HEK293 (cell line): ENCODE data around the gene MACROH2A1.

Experiments used
- CTCF ChIA-PET: fragments of 350-600 bp; formaldehyde crosslinking; extraction: SDS; loops from one replicate; lab custom pipeline; 2021; ENCODE audit warnings: antibody characterized with exemption; lab: Yijun Ruan, JAX
- POLR2A ChIA-PET: fragments of 300-600 bp; formaldehyde crosslinking; extraction: SDS; loops from one replicate; lab custom pipeline; 2020; ENCODE audit warnings: antibody characterized with exemption, inconsistent platforms; lab: Yijun Ruan, JAX
- H3K27ac ChIP-seq: fragments of 200-500 bp; sonication (Bioruptor generic); 2 replicates; pipeline ENCODE4 v1.5.1; 2014; ENCODE audit warnings: low read depth, low read length, control low read depth, inconsistent platforms; ENCODE audit errors: extremely low read depth
- H3K36me3 ChIP-seq, 2 experiments: fragments of 200-500 bp in 1 of 2; sonication (Bioruptor generic) in 1 of 2; 1 replicate in 1 of 2; 2 replicates in 1 of 2; pipeline ENCODE4 v1.5.1; 2014 to 2017; ENCODE audit warnings: inconsistent platforms in 2 of 2, low read length in 2 of 2; ENCODE audit not compliant: control insufficient read depth in 2 of 2, insufficient read depth in 1 of 2
- H3K4me1 ChIP-seq: fragments of 200-500 bp; sonication (Bioruptor generic); 2 replicates; pipeline ENCODE4 v1.5.1; 2014; ENCODE audit warnings: mild to moderate bottlenecking, low read length, inconsistent platforms; ENCODE audit not compliant: control insufficient read depth, insufficient read depth
- H3K4me3 ChIP-seq: 2 replicates; pipeline ENCODE4 v1.5.1; 2011; ENCODE audit warnings: low read depth, mild to moderate bottlenecking, control low read depth, low read length, moderate library complexity
- H3K9me3 ChIP-seq: fragments of 200-500 bp; sonication (Bioruptor generic); 2 replicates; pipeline ENCODE4 v1.5.1; 2014; ENCODE audit warnings: low read depth, low read length, inconsistent platforms; ENCODE audit not compliant: control insufficient read depth, insufficient read depth
- FEZF1 ChIP-seq: fragments of 450-650 bp; formaldehyde crosslinking; IDR thresholded peaks from 2 replicates; pipeline ENCODE4 v1.5.1; 2016; ENCODE audit warnings: missing biosample characterization, missing genetic modification characterization
- MZF1 ChIP-seq: fragments of 450-650 bp; formaldehyde crosslinking; IDR thresholded peaks from 2 replicates; pipeline ENCODE4 v1.5.1; 2017; ENCODE audit warnings: missing biosample characterization, missing genetic modification characterization, borderline replicate concordance
- OSR2 ChIP-seq: fragments of 450-650 bp; formaldehyde crosslinking; IDR thresholded peaks from 2 replicates; pipeline ENCODE4 v1.5.1; 2016; ENCODE audit warnings: missing biosample characterization, missing genetic modification characterization
- PRDM10 ChIP-seq: fragments of 450-650 bp; formaldehyde crosslinking; IDR thresholded peaks from 2 replicates; pipeline ENCODE4 v1.5.1; 2016; ENCODE audit warnings: missing biosample characterization, missing genetic modification characterization
- PRDM6 ChIP-seq: fragments of 450-650 bp; formaldehyde crosslinking; IDR thresholded peaks from 2 replicates; pipeline ENCODE4 v1.5.1; 2017; ENCODE audit warnings: missing biosample characterization, missing genetic modification characterization
- WT1 ChIP-seq: fragments of 450-650 bp; formaldehyde crosslinking; IDR thresholded peaks from 2 replicates; pipeline ENCODE4 v1.5.1; 2016; ENCODE audit warnings: missing biosample characterization, missing genetic modification characterization
- ZBTB7A ChIP-seq: fragments of 450-650 bp; formaldehyde crosslinking; IDR thresholded peaks from 2 replicates; pipeline ENCODE4 v1.5.1; 2016; ENCODE audit warnings: low read depth, missing biosample characterization, missing genetic modification characterization
- ZNF112 ChIP-seq: fragments of 450-650 bp; formaldehyde crosslinking; IDR thresholded peaks from 2 replicates; pipeline ENCODE4 v1.5.0; 2017; ENCODE audit warnings: missing biosample characterization, missing genetic modification characterization
- ZNF391 ChIP-seq: fragments of 450-650 bp; formaldehyde crosslinking; IDR thresholded peaks from 2 replicates; pipeline ENCODE4 v1.5.1; 2016; ENCODE audit warnings: low read depth, missing biosample characterization, missing genetic modification characterization, borderline replicate concordance
- ZNF394 ChIP-seq: fragments of 450-650 bp; formaldehyde crosslinking; IDR thresholded peaks from 2 replicates; pipeline ENCODE4 v1.5.1; 2016; ENCODE audit warnings: missing biosample characterization, missing genetic modification characterization, mild to moderate bottlenecking, moderate library complexity, borderline replicate concordance
- ZNF585B ChIP-seq: fragments of 450-650 bp; formaldehyde crosslinking; IDR thresholded peaks from 2 replicates; pipeline ENCODE4 v1.5.1; 2016; ENCODE audit warnings: missing biosample characterization, missing genetic modification characterization
- ZNF658 ChIP-seq: fragments of 450-650 bp; formaldehyde crosslinking; IDR thresholded peaks from 2 replicates; pipeline ENCODE4; 2016; ENCODE audit warnings: missing biosample characterization, missing genetic modification characterization
- ZNF677 ChIP-seq: fragments of 450-650 bp; IDR thresholded peaks from 2 replicates; pipeline ENCODE4 v1.5.0; 2018; ENCODE audit warnings: missing biosample characterization, mild to moderate bottlenecking, missing genetic modification characterization, moderate library complexity
- ZNF692 ChIP-seq: fragments of 450-650 bp; formaldehyde crosslinking; IDR thresholded peaks from 2 replicates; pipeline ENCODE4 v1.5.1; 2016; ENCODE audit warnings: missing biosample characterization, missing genetic modification characterization
- ZNF837 ChIP-seq: fragments of 450-650 bp; formaldehyde crosslinking; IDR thresholded peaks from 2 replicates; pipeline ENCODE4 v1.5.1; 2016; ENCODE audit warnings: missing biosample characterization, missing genetic modification characterization

Gene MACROH2A1

GRCh38 chr5:135365281-135365680 lies 33.8 kb downstream of the MACROH2A1 start:
- TF ChIP-seq WT1 (peak; percentile 21; the same call in 1 of the 2 replicates), OSR2 (tag by site-specific recombination) (0 out of 2 replicates have a peak, but pooled peaks have one; percentile 16), ZNF692 (tag by site-specific recombination) (0 out of 2 replicates have a peak, but pooled peaks have one; percentile 35), ZBTB7A (tag by site-specific recombination) (no peak), ZNF394 (tag by site-specific recombination) (peak; percentile 36; the same call in 1 of the 2 replicates)
- TF ChIP-seq, all 188 proteins: peak for 4
- CTCF ChIA-PET = interaction anchor here (0.6 to 0.8 kb wide), 2 partner anchors 33 to 117 kb away, joined by 3 read pairs; no protein-coding TSS in a partner anchor
- POLR2A ChIA-PET = no interaction called here
- Histone ChIP-seq H3K4me1 (peaks cover 3% of the 10 kb centered on the region; the same call in 1 of the 2 replicates), H3K27ac (0 out of 2 replicates have a peak overlapping the region, but pooled peaks have one; percentile 1), H3K9me3 (no peaks in the 10 kb centered on the region), H3K4me3 (no peak overlapping the region), H3K36me3 (peaks cover 9 to 86% of the 10 kb centered on the region in 2 experiments)

GRCh38 chr5:135364421-135365262 lies 34.4 kb downstream of the MACROH2A1 start:
- Histone ChIP-seq H3K4me1 (peaks cover 7% of the 10 kb centered on the region; the same call in 1 of the 2 replicates), H3K36me3 (peaks cover 7 to 85% of the 10 kb centered on the region in 2 experiments), H3K9me3 (no peaks in the 10 kb centered on the region), H3K27ac (0 out of 2 replicates have a peak overlapping the region, but pooled peaks have one; percentile 1)
- POLR2A ChIA-PET = no interaction called here
- CTCF ChIA-PET = interaction anchor here (0.5 to 0.9 kb wide), 4 partner anchors 32 to 1324 kb away, joined by 3 read pairs; no protein-coding TSS in a partner anchor
- TF ChIP-seq ZNF837 (tag by site-specific recombination) (no peak), MZF1 (tag by site-specific recombination) (peak; percentile 62; the same call in 1 of the 2 replicates), FEZF1 (tag by site-specific recombination) (peak; percentile 79), PRDM6 (peak; percentile 83), ZNF112 (tag by site-specific recombination) (no peak), ZNF585B (tag by site-specific recombination) (no peak), ZNF391 (tag by site-specific recombination) (no peak), PRDM10 (tag by site-specific recombination) (0 out of 2 replicates have a peak, but pooled peaks have one; percentile 8), ZNF677 (tag by site-specific recombination) (no peak), ZNF658 (no peak), OSR2 (tag by site-specific recombination) (0 out of 2 replicates have a peak, but pooled peaks have one; percentile 26)
- TF ChIP-seq, all 188 proteins: peak for 5
- no peak overlapping the region for H3K4me3 ChIP-seq
